Stomach (tissue), 4 donors: Measurements from ENCODE around the gene FBXW7.

Experiments
- EP300 ChIP-seq: sonication (generic); formaldehyde crosslinking; IDR thresholded peaks from one replicate; pipeline ENCODE4 v1.6.1; 2017; ENCODE audit warnings: antibody characterized with exemption
- POLR2A ChIP-seq, 4 donors: fragments of 450-650 bp; IDR thresholded peaks; one replicate each; pipeline ENCODE4 v1.6.1; 2016; ENCODE audit warnings: antibody characterized with exemption in 4 of 4, control low read depth in 2 of 4, mild to moderate bottlenecking in 1 of 4, moderate library complexity in 1 of 4
- POLR2AphosphoS5 ChIP-seq, 3 donors: sonication (generic); formaldehyde crosslinking; IDR thresholded peaks; one replicate each; pipeline ENCODE4 v1.6.1; 2016; ENCODE audit warnings: antibody characterized with exemption in 3 of 3
- TF ChIP-seq, protein P1 (sequence below), 7 experiments: fragments of 450-650 bp in 4 of 7; fragments of 200-600 bp in 3 of 7; sonication (generic) in 3 of 7; IDR thresholded peaks; one replicate each; pipeline ENCODE4 v1.5.1; 2016 to 2019; ENCODE audit warnings: antibody characterized with exemption in 7 of 7, control low read depth in 2 of 7, mild to moderate bottlenecking in 1 of 7

DNA sequence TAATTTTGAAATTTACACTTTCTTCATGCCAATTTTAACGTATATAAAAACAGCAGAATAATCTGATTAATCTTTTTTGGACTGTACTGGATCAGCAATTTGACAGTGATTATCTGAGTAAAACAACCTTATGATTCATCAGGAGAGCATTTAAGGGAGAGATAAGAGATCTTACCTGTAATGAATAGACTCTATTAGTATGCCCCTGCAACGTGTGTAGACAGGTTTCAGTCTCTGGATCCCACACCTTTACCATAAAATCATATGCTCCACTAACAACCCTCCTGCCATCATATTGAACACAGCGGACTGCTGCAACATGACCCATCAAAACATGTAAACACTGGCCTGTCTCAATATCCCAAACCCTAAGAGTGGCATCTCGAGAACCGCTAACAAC lies 210.1 kb downstream of the FBXW7 start:
- TF ChIP-seq, protein P1, sequence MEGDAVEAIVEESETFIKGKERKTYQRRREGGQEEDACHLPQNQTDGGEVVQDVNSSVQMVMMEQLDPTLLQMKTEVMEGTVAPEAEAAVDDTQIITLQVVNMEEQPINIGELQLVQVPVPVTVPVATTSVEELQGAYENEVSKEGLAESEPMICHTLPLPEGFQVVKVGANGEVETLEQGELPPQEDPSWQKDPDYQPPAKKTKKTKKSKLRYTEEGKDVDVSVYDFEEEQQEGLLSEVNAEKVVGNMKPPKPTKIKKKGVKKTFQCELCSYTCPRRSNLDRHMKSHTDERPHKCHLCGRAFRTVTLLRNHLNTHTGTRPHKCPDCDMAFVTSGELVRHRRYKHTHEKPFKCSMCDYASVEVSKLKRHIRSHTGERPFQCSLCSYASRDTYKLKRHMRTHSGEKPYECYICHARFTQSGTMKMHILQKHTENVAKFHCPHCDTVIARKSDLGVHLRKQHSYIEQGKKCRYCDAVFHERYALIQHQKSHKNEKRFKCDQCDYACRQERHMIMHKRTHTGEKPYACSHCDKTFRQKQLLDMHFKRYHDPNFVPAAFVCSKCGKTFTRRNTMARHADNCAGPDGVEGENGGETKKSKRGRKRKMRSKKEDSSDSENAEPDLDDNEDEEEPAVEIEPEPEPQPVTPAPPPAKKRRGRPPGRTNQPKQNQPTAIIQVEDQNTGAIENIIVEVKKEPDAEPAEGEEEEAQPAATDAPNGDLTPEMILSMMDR (IDR thresholded peaks at IDR 0.05) = no peak
- TF ChIP-seq POLR2A (IDR thresholded peaks at IDR 0.05) (no peak), EP300 (no peak), POLR2AphosphoS5 (IDR thresholded peaks at IDR 0.05) (no peak)
